Measurements from ENCODE around the gene PRPF4. TPM values are rescaled to one million over a fixed set of nuclear protein-coding genes. Genes with fewer than 3 reads are reported as not detected.
"Not testable (repeated sequence)": the region's sequence is repeated elsewhere in the genome, so short reads cannot be mapped to it uniquely, and the experiment has no call there.

The PRPF4 gene
- total RNA-seq, 1 donor from 2014 or later, result 5.4 TPM

DNA sequence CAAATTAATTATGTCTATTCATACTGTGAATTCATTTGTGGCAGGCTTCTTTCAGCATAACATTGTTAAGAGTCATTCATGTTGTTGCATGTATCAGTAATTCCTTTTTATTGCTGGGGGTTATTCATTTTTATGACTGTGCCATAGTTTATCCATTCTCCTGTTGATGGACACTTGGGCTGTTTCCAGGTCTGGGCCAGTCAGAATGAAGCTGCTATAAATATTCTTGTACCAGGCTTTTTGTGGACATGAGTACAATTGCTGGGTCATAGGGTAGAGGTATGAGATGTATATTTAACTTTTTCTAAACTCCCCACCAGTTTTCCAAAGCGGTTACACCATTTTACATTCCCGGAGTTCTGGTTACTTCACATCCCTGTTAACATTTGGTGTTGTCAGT, 13.6 kb downstream of the PRPF4 start:
- no peak for TF ChIP-seq CTCF (IDR thresholded peaks at IDR 0.05)
- intact Hi-C loops (cut with DNase I), result no loop called here
- Histone ChIP-seq H3K4me1 (no peaks in the 10 kb centered on the region), H3K9me3 (no peaks in the 10 kb centered on the region), H3K27me3 (no peaks in the 10 kb centered on the region), H3K36me3 (peaks cover 79 to 91% of the 10 kb centered on the region in 2 donors), H3K4me3 (no peak overlapping the region), H3K27ac (no peak overlapping the region)
- no peak for DNase-seq (ENCODE audit: low spot score in 2 of 2)

DNA sequence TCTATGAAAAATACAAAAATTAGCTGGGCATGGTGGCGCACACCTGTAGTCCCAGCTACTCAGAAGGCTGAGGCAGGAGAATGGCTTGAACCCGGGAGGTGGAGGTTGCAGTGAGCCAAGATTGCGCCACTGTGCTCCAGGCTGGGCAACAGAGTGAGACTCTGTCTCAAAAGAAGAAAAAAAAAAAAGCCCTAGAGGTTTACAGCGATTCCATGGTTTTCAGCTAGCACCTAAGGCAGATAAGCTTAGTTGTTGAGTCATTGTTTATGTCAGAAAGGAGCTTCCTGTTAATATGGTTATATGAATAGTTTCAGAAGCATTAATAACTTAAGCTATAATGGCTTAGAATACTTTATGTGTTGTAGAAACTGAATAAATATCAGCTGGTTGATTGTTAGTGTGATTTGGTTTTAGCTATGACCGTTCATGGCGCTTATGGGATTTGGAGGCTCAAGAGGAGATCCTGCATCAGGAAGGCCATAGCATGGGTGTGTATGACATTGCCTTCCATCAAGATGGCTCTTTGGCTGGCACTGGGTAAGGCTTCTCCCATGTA, 14.7 kb downstream of the PRPF4 start:
- Histone ChIP-seq H3K4me1 (no peaks in the 10 kb centered on the region), H3K9me3 (no peaks in the 10 kb centered on the region), H3K36me3 (peaks cover 69 to 82% of the 10 kb centered on the region in 2 donors), H3K27ac (no peak overlapping the region), H3K27me3 (no peaks in the 10 kb centered on the region), H3K4me3 (no peak overlapping the region)
- intact Hi-C loops (cut with DNase I), result no loop called here
- TF ChIP-seq CTCF (IDR thresholded peaks at IDR 0.05), result no peak
- no peak for DNase-seq (ENCODE audit: low spot score in 2 of 2)

DNA sequence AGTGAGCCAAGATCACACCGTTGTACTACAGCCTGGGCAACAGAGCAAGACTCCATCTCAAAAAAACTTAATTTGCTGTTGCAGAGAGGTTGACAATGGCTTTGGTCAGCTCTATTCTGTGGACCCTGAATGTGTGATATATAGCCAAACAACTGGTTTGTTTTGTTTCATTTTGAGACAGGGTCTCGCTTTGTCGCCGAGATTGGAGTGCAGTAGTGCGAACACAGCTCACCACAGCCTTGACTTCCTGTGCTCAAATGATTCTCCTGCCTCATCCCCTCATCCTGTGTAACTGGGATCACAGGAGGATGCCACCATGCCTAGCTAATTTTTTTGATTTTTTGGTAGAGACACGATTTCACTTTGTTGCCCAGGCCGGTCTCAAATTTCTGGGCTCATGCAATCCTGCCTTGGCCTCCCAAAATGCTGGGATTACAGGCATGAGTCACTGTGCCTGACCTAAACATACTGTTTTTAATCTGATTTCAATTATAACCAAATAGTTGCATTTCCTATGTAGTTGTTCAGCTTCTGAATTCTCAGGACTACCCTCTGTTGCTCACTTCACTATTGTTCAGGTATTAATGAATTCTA, 17.9 kb downstream of the PRPF4 start:
- Histone ChIP-seq H3K36me3 (peaks cover 40 to 52% of the 10 kb centered on the region in 2 donors), H3K27ac (no peak overlapping the region), H3K27me3 (no peaks in the 10 kb centered on the region), H3K4me1 (no peaks in the 10 kb centered on the region), H3K9me3 (no peaks in the 10 kb centered on the region), H3K4me3 (no peak overlapping the region)
- no peak for TF ChIP-seq CTCF (IDR thresholded peaks at IDR 0.05)
- intact Hi-C loops (cut with DNase I), result no loop called here
- DNase-seq (ENCODE audit: low spot score in 2 of 2), result no peak

GRCh38 chr9:113296247-113296646, 20.8 kb downstream of the PRPF4 start:
- H3K4me1 ChIP-seq; DNase-seq (ENCODE audit: low spot score in 2 of 2): not testable (repeated sequence)

DNA sequence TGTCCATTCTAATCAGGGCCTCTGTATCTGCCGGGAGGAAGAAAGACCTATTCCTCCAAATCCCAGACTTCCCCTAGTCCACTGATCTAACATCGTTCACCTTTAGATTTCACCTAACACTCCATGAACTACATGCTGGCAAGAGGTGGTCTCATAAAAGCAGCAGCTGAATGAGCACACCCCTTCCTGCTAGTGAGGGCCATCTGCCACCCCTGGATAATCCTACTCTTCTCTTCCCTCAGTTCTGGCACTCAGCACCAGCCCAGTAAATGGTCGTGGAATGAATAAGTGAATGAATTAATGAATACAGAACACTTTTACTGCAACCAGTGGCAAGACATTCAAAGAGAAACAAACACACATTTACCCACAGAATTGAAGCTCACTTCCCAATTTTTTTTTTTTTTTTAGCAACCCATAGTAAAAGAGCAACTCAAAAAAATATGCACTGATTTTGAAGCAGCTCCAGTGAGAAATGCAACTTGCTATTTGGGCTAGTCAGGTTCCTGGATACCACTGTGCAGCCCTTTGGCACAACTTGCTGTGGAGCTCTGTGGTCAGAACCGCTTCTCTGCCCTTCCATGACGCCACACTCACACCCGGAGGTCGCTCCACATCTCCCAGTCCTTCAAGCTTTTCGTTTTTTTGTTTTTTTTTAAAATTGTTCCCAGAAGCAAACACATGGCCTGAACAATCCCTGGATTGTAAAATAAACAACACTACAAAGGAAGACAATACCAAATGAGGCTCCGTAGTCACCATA, 21.5 kb downstream of the PRPF4 start:
- Histone ChIP-seq H3K9me3 (no peaks in the 10 kb centered on the region), H3K27ac (no peak overlapping the region), H3K36me3 (peaks cover 12 to 16% of the 10 kb centered on the region in 2 donors), H3K4me3 (no peak overlapping the region), H3K4me1 (no peaks in the 10 kb centered on the region), H3K27me3 (no peaks in the 10 kb centered on the region)
- intact Hi-C loops (cut with DNase I), result no loop called here
- no peak for DNase-seq (ENCODE audit: low spot score in 2 of 2)
- no peak for TF ChIP-seq CTCF (IDR thresholded peaks at IDR 0.05)

More at GRCh38 chr9:113296247-113296646, 20.8 kb downstream of the PRPF4 start:
- H3K27me3 ChIP-seq; H3K27ac ChIP-seq; H3K4me3 ChIP-seq; H3K9me3 ChIP-seq; intact Hi-C loops (cut with DNase I): not testable (repeated sequence)
- peaks cover 20 to 24% of the 10 kb centered on the region in 2 donors for H3K36me3 ChIP-seq

- Histone ChIP-seq H3K27me3 (no peaks in the 10 kb centered on the region), H3K4me3 (no peak overlapping the region), H3K36me3 (peaks cover 0 to 3% of the 10 kb centered on the region in 2 donors), H3K9me3 (no peaks in the 10 kb centered on the region), H3K4me1 (no peaks in the 10 kb centered on the region), H3K27ac (no peak overlapping the region)
- intact Hi-C loops (cut with DNase I), result no loop called here
- no peak for TF ChIP-seq CTCF (IDR thresholded peaks at IDR 0.05)
- no peak for DNase-seq (ENCODE audit: low spot score in 2 of 2)
Measured at GRCh38 chr9:113298311-113298710, 22.9 kb downstream of the PRPF4 start.
